Tibial artery (tissue), 4 donors: ENCODE results near the gene DCTN5.
"Not testable (repeated sequence)": the region's sequence is repeated elsewhere in the genome, so short reads cannot be mapped to it uniquely, and the experiment has no call there.

Experiments
- DNase-seq, 2 donors: peaks; one replicate each; pipeline ENCODE4 v3.0.0-alpha.2; 2019
- H3K27ac ChIP-seq, 2 donors: fragments of 200-600 bp; sonication (generic) in 1 of 2; 1 replicate in 1 of 2; 2 replicates in 1 of 2; pipeline ENCODE4 v1.5.1; 2018 to 2019; ENCODE audit warnings: mild to moderate bottlenecking in 1 of 2
- H3K27me3 ChIP-seq, 2 donors: fragments of 200-600 bp; sonication (generic) in 1 of 2; one replicate each; pipeline versions ENCODE4 v1.5.1 to v1.6.0; 2016 to 2019
- H3K36me3 ChIP-seq, 3 donors: fragments of 200-600 bp; sonication (generic) in 2 of 3; one replicate each; pipeline ENCODE4 v1.5.1; 2016 to 2019; ENCODE audit warnings: mild to moderate bottlenecking in 2 of 3
- H3K4me1 ChIP-seq, 4 donors: fragments of 200-600 bp; sonication (generic) in 2 of 4; 1 replicate in 3 of 4; 2 replicates in 1 of 4; pipeline ENCODE4 v1.5.1; 2016 to 2019
- H3K4me3 ChIP-seq, 2 donors: fragments of 200-600 bp; sonication (generic) in 1 of 2; 1 replicate in 1 of 2; 2 replicates in 1 of 2; pipeline ENCODE4 v1.5.1; 2018 to 2019; ENCODE audit warnings: mild to moderate bottlenecking in 2 of 2
- H3K9me3 ChIP-seq, 3 donors: fragments of 200-600 bp; sonication (generic) in 1 of 3; one replicate each; pipeline ENCODE4 v1.5.1; 2016 to 2019
- intact Hi-C: fragments of 100-400 bp; cut with DNase I; formaldehyde crosslinking; loops from one replicate; pipeline ENCODE4 v1.15.0; 2023; ENCODE audit warnings: low total_unique reads
- TF ChIP-seq, protein P1 (sequence below), 2 experiments: fragments of 200-600 bp in 1 of 2; fragments of 450-650 bp in 1 of 2; IDR thresholded peaks; one replicate each; pipeline ENCODE4 v1.5.1; 2017 to 2019; ENCODE audit warnings: antibody characterized with exemption in 2 of 2, mild to moderate bottlenecking in 1 of 2, moderate library complexity in 1 of 2

DCTN5 gene

DNA sequence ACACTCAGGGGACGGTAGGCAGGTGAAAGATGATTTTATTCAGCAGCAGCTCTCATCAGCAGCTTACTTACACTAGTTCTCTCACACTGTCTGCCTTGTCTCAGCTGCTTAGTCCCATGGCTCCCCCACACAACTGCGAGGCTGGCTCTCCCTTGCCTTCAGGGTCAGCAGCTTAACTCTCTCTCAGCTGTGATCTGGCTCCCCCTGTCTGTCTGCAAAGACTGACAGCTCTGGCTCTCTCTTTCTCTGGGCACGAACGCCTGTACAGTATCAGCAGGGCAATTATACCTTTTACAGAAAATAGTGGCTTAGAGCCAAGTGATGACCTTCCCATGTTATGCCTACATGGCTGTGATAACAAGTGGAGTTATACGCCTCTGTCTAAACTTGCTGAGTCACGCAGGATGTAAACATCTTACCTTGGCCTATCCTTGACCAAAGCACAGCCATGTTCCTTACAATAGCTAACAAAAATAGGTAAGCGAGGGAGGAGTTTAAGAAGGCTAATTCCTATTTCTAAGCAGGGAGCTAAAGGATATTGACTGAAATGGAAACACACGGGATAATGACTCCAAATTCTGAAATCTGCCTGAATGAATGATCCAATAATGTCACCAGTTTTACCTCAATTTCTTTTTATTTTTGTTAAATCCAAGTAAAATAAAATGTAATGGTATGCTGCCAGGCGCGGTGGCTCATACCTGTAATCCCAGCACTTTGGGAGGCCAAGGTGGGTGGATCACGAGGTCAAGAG, 44.1 kb upstream of the DCTN5 start:
- Histone ChIP-seq H3K9me3 (no peaks in the 10 kb centered on the region), H3K27ac (peak overlapping the region in 1 of 2 donors; percentile 80), H3K4me1 (peaks cover 0 to 18% (median 14%) of the 10 kb centered on the region in 4 donors), H3K4me3 (no peak overlapping the region), H3K36me3 (peaks cover 0 to 38% (median 9%) of the 10 kb centered on the region in 3 donors), H3K27me3 (no peaks in the 10 kb centered on the region)
- TF ChIP-seq, protein P1, sequence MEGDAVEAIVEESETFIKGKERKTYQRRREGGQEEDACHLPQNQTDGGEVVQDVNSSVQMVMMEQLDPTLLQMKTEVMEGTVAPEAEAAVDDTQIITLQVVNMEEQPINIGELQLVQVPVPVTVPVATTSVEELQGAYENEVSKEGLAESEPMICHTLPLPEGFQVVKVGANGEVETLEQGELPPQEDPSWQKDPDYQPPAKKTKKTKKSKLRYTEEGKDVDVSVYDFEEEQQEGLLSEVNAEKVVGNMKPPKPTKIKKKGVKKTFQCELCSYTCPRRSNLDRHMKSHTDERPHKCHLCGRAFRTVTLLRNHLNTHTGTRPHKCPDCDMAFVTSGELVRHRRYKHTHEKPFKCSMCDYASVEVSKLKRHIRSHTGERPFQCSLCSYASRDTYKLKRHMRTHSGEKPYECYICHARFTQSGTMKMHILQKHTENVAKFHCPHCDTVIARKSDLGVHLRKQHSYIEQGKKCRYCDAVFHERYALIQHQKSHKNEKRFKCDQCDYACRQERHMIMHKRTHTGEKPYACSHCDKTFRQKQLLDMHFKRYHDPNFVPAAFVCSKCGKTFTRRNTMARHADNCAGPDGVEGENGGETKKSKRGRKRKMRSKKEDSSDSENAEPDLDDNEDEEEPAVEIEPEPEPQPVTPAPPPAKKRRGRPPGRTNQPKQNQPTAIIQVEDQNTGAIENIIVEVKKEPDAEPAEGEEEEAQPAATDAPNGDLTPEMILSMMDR (IDR thresholded peaks at IDR 0.05) = no peak
- intact Hi-C loops = loop anchor here (5.0 kb wide), 2 partner anchors 40 to 45 kb away; partner anchors contain the start of genes DCTN5, EARS2, PALB2 and UBFD1
- DNase-seq = no peak

DNA sequence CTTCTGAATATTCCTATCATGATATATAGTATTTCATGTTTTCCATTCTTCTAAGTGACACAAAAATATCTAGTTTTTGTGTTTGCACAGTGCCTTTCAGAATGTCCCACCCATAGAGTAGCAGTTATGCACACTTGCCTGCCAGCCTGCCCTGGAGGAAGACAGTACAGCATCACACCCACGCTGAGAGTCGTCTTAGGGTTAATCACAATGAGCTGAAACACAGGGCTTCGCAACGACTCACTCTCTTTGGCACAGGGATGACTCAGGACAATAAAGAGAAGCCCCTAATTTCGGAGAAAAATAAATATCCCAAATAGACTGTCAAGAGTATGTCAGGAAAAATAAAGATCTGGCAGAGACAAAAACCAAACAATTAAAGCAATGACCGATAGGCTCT, 33.5 kb upstream of the DCTN5 start:
- Histone ChIP-seq H3K4me3 (no peak overlapping the region), H3K27ac (no peak overlapping the region), H3K9me3 (no peaks in the 10 kb centered on the region), H3K36me3 (peaks cover 0 to 71% (median 42%) of the 10 kb centered on the region in 3 donors), H3K27me3 (no peaks in the 10 kb centered on the region), H3K4me1 (no peaks in the 10 kb centered on the region)
- no peak for DNase-seq
- TF ChIP-seq, protein P1 (IDR thresholded peaks at IDR 0.05) = no peak
- intact Hi-C loops = no loop called here

DNA sequence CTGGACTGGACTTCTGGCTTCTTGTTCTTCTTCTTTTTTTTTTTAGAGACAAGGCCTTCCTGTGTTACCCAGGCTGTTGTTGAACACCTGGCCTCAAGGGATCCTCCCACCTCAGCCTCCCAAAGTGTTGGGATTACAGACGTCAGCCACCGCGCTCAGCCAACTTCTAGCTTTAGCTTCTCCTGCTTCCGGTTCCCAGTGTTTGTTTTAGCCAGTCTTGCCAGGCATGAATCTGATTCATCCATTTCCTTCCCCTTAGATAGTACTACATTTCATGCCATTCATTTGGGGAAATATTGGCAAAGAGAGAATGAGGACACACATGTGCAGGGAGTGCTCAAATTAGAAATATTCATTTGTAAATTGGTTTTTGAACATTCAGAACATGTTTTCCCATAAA, 33.1 kb upstream of the DCTN5 start:
- TF ChIP-seq, protein P1 (IDR thresholded peaks at IDR 0.05) = no peak
- Histone ChIP-seq H3K36me3 (peaks cover 0 to 67% (median 42%) of the 10 kb centered on the region in 3 donors), H3K4me1 (no peaks in the 10 kb centered on the region), H3K27me3 (no peaks in the 10 kb centered on the region), H3K4me3 (no peak overlapping the region), H3K9me3 (no peaks in the 10 kb centered on the region), H3K27ac (no peak overlapping the region)
- intact Hi-C loops = no loop called here
- no peak for DNase-seq

DNA sequence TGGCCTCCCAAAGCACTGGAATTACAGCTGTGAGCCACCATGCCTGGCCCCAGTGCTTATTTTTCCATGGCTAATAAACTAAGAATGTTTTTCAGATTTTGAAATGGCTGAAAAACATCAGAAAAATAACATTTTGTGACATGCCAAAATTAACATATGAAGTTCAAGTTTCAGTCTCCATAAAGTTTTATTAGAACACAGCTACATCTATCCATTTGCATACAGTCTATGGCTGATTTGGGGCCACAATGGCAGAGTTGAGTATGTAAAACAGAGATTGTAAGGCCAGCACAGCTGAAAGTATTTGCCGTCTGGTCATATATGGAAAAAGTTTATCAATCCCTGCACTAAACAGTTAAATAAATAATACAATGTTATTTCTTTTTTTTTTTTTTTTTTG, 31.3 kb upstream of the DCTN5 start:
- Histone ChIP-seq H3K27ac (no peak overlapping the region), H3K27me3 (no peaks in the 10 kb centered on the region), H3K9me3 (no peaks in the 10 kb centered on the region), H3K36me3 (peaks cover 0 to 63% (median 41%) of the 10 kb centered on the region in 3 donors), H3K4me3 (no peak overlapping the region), H3K4me1 (no peaks in the 10 kb centered on the region)
- no peak for DNase-seq
- intact Hi-C loops = no loop called here
- TF ChIP-seq, protein P1 (IDR thresholded peaks at IDR 0.05) = no peak

DNA sequence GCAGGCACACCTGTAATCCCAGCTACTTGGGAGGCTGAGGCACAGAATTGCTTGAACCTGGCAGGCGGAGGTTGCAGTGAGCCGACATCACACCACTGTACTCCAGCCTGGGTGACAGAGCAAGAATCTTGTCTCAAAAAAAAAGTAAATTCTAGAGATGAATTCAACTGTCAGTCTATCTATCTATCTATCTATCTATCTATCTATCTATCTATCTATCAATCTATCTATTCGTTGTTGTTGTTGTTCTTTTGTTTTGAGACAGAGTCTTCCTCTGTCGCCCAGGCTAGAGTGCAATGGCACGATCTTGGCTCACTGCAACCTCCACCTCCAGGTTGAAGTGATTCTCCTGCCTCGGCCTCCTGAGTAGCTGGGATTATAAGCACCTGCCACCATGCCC, 30.4 kb upstream of the DCTN5 start:
- DNase-seq, intact Hi-C loops, H3K4me3 ChIP-seq, H3K9me3 ChIP-seq, H3K4me1 ChIP-seq, H3K27ac ChIP-seq, H3K27me3 ChIP-seq: not testable (repeated sequence)
- H3K36me3 ChIP-seq = peaks cover 0 to 63% (median 33%) of the 10 kb centered on the region in 3 donors

DNA sequence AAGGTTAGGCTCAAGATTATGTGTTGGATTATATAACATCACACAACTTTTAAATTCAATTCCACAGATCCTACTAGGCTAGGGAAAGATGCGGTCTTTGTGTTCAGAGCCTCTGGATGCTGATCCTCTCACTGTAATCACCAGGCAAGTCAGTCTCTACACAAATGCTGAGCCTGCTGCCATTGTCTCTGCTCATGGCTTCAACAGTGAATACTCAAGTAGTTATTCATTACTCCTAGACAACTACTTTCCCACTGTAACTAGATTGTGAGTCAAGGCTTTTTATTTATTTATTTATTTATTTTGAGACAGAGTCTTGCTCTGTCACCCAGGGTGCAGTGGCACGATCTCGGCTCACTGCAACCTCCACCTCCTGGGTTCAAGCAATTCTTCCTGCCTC, 29.3 kb upstream of the DCTN5 start:
- no peak overlapping the region for H3K27ac ChIP-seq
- TF ChIP-seq, protein P1 (IDR thresholded peaks at IDR 0.05) = no peak
- H3K4me1 ChIP-seq = no peaks in the 10 kb centered on the region
- no peak overlapping the region for H3K4me3 ChIP-seq
- no peak for DNase-seq
- no peaks in the 10 kb centered on the region for H3K9me3 ChIP-seq
- no peaks in the 10 kb centered on the region for H3K27me3 ChIP-seq
- intact Hi-C loops = no loop called here
- H3K36me3 ChIP-seq = peaks cover 4 to 63% (median 24%) of the 10 kb centered on the region in 3 donors
